ENCODE data around the gene SLC6A13.
"Not testable (repeated sequence)": the region's sequence is repeated elsewhere in the genome, so short reads cannot be mapped to it uniquely, and the experiment has no call there.

Gene SLC6A13

GRCh38 chr12:264269-264668 is 1.6 kb upstream of the SLC6A13 start:
- no peak for DNase-seq (ENCODE audit: low read depth)

DNA sequence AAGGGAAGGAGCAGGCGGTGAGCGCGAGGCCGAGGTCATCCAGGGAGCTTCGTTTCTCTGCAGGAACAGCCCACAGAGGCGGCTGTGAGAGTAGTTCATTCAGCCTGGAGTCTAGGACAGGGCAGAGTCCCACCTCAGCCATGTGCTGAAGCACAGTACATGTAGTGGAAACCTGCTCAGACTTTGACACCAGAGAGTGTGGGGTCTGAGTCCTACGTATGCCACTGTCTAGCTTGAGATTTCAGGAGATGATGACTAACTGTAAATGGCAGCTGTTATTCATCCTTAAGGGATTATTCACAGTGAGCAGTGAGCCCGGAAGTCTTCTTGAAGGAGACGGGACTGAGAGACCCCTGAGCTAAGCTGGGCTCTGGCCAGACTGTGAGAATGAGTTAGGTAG is 938 bp upstream of the SLC6A13 start:
- DNase-seq (ENCODE audit: low read depth), result no peak

DNA sequence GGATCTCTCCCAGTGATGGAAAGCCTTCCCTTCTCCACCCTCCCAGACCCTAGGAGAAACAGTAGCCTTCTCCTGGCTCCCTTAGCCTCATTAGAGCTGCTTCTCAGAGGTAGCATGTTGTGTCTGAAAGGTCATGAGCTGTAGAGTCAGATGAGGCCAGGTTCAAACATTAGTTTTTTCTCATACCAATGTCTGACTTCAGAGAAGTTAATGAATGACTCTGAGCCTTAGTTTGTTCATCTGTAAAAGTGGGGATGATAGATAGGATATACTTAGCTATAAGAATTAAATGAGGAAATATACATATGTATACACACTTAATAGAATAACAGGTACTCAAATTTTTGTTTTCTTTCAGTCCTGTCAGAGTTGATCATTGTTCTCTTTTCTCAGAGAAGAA is 523 bp downstream of the SLC6A13 start:
- no peak for DNase-seq (ENCODE audit: low read depth)

GRCh38 chr12:257521-258321 is 4.9 kb downstream of the SLC6A13 start:
- DNase-seq (ENCODE audit: low read depth), result no peak

DNA sequence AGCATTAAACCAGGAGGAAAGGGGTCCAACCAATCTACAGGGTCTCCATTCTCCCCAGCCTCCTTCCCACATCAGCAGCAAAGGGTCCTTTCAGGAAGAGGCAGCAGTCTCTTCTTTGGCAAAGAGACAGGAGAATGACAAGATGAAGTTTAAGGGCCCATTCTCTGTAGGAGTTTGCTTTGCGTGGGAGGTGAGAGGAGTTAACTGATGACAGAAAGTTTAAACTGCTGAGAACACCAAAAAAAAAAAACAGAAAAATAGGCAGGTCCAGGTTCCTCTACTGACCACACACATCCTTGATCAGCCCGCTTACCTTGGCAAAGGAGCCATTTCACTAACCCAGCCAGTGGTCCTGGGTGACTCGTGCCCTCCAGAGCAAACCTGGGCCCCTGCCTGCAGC is 5.7 kb downstream of the SLC6A13 start:
- no peak for DNase-seq (ENCODE audit: low read depth)

- no peak for DNase-seq (ENCODE audit: low read depth)
Measured at GRCh38 chr12:256225-256624, 6.4 kb downstream of the SLC6A13 start.

GRCh38 chr12:254912-255311 is 7.7 kb downstream of the SLC6A13 start:
- DNase-seq (ENCODE audit: low read depth), result no peak

GRCh38 chr12:254039-254438 is 8.6 kb downstream of the SLC6A13 start:
- DNase-seq (ENCODE audit: low read depth), result no peak

- no peak for DNase-seq (ENCODE audit: low read depth)
Measured at GRCh38 chr12:253116-253831, 9.4 kb downstream of the SLC6A13 start.

DNA sequence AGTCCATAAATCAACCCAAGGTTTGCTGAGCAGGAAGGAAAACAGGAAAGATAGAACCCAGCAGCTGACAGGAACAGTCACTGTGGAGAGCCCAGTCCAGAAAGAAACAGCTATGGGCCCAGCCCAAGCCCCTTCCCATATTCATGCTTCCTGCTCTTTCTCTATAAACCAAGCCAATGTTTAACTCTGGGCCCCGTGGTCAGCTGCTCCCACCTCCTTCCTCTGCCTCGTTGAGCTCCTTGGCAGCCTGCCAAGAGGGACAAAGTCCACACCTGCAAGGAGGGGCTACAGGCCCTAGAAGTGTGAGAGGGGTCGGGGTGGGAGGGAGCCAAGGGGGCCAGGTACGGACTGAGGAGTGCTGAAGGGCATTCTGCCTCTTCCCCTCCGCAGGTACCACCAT is 10.0 kb downstream of the SLC6A13 start:
- no peak for DNase-seq (ENCODE audit: low read depth)

DNA sequence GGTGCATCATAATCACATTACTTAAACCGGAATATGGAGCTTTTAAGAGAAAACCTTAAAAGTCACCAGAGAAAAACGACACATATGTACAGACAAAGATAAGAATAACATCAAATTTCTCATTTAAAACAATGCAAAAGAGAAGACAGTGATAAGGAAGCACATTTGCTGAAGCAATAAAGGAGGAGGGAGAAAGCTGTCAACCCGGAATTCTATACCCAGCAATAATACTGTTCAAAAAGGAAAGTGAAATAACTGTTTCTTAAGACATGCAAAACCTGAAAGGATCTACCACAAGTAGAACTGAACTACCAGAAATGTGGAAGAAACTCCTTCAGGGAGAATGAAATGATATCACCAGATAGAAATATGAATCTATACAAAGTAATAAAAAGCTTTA is 15.4 kb downstream of the SLC6A13 start:
- DNase-seq (ENCODE audit: low read depth), result no peak

DNA sequence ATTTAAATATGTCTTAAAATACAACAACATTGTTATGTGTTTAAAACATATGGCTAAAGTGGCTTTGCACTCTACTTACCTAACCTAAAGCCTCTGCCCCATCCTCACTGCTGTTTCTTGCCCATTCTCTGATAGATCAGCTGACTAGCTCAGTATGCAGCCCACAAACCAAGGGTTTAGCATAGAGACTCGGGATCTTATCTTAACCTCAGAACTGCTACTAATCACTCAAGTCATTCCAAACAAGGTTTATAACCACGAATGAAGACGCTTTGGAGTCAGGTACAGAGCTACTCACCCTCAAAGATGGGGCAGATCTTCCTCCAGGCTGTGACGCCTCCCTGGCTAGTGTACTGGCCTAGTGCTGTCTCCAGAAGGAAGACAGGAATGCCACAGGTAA is 19.3 kb downstream of the SLC6A13 start:
- no peak for DNase-seq (ENCODE audit: low read depth)

GRCh38 chr12:242496-242895 is 20.1 kb downstream of the SLC6A13 start:
- DNase-seq (ENCODE audit: low read depth), result no peak

GRCh38 chr12:241266-241665 is 21.4 kb downstream of the SLC6A13 start:
- DNase-seq (ENCODE audit: low read depth), result no peak

GRCh38 chr12:240566-240965 is 22.1 kb downstream of the SLC6A13 start:
- no peak for DNase-seq (ENCODE audit: low read depth)

DNA sequence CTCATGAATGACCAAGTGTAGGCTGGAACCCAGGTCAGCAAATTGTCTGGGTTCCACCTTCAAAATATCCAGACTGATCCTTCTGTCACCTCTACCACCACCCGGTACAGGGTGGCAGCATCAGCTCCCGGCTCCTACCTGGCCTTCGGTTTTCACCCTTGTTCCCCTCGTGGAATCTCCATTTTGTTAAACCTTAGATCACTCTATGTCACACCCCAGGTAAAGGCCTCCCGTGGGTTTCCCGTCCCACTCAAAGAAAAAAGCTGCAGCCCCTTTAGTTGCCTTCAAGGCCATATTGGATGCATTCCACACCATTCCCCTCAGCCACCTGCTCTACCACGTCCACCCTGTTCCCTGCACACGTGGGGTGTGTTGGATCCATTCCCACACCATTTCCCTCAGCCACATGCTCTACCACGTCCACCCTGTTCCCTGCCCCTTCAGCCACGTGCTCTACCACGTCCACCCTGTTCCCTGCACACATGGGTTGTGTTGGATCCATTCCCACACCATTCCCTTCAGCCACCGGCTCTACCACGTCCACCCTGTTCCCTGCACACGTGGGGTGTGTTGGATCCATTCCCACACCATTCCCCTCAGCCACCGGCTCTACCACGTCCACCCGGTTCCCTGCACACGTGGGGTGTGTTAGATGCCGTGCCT is 23.8 kb downstream of the SLC6A13 start:
- DNase-seq (ENCODE audit: low read depth), result no peak

- DNase-seq (ENCODE audit: low read depth), result no peak
Measured at GRCh38 chr12:238116-238515, 24.5 kb downstream of the SLC6A13 start.

DNA sequence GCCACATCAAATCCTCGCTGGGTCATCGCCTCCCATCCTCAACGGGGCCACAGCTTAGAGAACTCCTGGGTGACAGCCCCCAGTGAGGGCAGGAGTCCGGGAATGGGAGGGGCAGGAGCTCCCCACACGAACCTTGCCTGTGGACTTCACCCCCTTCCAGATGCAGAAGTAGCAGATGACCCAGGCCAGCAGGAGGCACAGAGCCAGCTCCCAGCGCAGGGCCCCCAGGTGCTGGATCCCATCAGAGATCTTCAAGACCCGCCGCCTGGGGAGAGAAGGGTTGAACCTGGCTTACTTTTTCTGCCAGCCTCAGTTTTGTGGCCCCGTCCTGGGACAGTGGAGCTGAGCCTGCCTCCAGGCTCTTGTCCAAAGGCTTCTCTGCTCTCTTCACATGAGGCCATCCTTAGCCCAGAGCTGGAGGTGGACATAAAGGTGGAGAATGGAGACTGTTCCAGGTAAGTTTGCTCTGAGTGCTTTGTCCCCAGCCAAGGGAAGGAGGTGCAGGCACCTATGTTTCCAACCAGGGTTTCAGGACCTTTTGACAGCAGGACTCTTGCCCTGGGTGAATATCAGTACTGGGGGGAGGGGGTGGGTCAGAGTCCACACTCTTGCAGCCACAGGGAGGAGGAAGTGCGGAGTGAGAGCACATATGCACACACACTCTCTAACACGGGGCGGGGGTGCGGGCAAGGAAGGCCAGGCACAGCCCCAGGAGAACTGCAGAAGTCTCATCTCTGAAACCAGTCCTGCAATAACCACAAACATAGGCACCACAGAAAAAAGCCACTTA is 25.4 kb downstream of the SLC6A13 start:
- no peak for DNase-seq (ENCODE audit: low read depth)

DNA sequence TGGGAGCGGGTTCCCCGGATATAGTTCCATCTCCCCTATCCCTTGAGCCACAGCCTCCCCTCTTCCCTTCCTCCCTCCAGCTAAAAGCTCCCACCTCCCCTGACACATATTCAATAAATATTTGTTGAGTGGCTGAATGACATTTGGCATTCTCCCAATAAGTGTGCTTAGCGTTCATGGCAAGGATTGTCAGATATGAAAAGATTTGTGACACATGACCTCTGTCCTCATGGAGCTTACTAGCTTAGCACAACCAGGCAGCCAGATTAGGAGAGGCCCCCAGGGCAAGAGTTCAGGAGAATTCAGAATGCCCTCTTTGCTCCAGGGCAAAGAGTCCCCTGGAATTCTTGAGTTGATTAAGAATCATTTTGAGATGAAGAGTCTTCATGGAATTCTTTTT is 26.2 kb downstream of the SLC6A13 start:
- no peak for DNase-seq (ENCODE audit: low read depth)

GRCh38 chr12:235967-236366 is 26.7 kb downstream of the SLC6A13 start:
- DNase-seq (ENCODE audit: low read depth), result not testable (repeated sequence)

DNA sequence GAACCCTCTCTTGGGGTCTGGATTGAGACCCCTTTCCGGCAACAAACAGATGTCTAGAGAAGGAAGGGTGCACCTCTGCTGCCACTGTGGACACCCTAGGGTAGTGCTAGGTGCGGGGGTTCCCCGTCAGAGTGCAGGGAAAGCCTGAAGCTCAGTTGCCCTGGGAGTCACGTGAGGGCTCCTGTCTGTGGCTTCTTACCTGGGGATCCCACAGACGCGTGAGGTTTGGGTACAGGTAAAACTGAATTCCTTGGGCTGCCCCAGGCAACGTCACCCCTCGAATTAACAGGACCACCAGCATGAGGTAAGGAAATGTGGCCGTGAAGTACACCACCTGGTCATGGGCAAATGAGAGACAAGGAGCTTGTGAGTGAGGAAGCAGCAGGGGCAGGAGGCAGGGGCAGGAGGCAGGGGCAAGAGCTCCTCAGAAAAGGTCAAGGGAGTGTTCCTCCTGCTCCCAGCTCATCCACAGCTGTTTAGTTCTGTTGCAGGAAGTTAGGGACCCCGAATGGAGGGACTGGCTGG is 27.7 kb downstream of the SLC6A13 start:
- DNase-seq (ENCODE audit: low read depth), result no peak

GRCh38 chr12:234019-234418 is 28.6 kb downstream of the SLC6A13 start:
- DNase-seq (ENCODE audit: low read depth), result no peak
